ENCODE measurements around the gene TBCK.

Gene TBCK

DNA sequence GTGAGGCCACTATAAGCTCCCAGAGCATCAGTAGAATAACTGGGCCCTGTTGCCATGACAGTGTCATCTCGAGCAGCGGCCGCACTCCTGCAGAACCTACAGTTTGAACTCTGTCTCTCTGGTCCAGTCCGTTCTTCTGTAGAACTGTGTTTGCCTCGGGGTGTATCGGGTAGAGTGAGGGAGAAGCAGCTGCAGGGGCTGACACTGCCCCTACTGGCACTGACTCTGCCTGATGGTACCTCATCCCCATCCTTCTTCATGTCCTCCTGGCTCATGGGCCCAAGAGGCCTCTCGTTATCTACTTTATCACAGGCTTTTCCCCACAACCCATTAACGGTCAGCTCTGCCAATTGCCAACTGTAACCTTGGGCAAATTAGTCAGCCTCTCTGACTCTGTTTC lies 324.3 kb downstream of the TBCK start:
- no peak overlapping the region for H3K27ac ChIP-seq

More for the DNA sequence above, 324.3 kb downstream of the TBCK start:
- H3K4me3 ChIP-seq (ENCODE audit: low read depth in 1 of 2, low read length in 1 of 2): no peak overlapping the region
- no peaks in the 10 kb centered on the region for H3K4me1 ChIP-seq (ENCODE audit: control insufficient read depth in 1 of 2, insufficient read depth in 1 of 2, low read depth in 1 of 2, low read length in 1 of 2)
- no peak for TF ChIP-seq CTCF (IDR thresholded peaks at IDR 0.05)
- no peaks in the 10 kb centered on the region for H3K27me3 ChIP-seq
- H3K9me3 ChIP-seq: no peaks in the 10 kb centered on the region
- H3K36me3 ChIP-seq: no peaks in the 10 kb centered on the region
